Measurements from ENCODE around the gene FZD7.

The FZD7 gene

DNA sequence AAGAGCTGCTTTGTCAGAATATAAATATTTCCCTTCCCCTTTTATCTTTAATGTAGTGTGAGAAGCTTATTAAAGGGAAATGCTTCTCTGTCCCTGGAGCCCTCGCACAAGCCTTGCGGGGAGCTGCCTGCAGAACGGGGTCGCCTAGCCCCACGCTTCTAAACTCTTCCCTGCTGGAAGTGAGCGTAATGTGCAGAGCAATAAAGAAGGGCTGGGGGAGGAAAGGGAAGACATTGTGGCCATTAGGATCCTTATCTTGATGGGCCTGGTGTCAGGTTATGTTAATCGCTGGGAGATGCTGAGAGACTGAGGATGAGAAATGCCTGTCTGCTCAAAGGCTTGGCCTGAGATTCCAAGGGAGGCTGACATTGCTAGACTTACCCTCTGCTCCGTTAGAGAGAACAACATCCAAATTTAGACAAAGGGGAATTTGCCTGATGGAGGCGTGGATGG is 18.9 kb upstream of the FZD7 start:
- TF ChIP-seq, protein P1, sequence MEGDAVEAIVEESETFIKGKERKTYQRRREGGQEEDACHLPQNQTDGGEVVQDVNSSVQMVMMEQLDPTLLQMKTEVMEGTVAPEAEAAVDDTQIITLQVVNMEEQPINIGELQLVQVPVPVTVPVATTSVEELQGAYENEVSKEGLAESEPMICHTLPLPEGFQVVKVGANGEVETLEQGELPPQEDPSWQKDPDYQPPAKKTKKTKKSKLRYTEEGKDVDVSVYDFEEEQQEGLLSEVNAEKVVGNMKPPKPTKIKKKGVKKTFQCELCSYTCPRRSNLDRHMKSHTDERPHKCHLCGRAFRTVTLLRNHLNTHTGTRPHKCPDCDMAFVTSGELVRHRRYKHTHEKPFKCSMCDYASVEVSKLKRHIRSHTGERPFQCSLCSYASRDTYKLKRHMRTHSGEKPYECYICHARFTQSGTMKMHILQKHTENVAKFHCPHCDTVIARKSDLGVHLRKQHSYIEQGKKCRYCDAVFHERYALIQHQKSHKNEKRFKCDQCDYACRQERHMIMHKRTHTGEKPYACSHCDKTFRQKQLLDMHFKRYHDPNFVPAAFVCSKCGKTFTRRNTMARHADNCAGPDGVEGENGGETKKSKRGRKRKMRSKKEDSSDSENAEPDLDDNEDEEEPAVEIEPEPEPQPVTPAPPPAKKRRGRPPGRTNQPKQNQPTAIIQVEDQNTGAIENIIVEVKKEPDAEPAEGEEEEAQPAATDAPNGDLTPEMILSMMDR (IDR thresholded peaks at IDR 0.05) = no peak

GRCh38 chr2:202015471-202015870 is 18.2 kb upstream of the FZD7 start:
- TF ChIP-seq, protein P1 (IDR thresholded peaks at IDR 0.05) = no peak

GRCh38 chr2:202016579-202017227 is 17.0 kb upstream of the FZD7 start:
- TF ChIP-seq, protein P1 (IDR thresholded peaks at IDR 0.05) = no peak

- TF ChIP-seq, protein P1 (IDR thresholded peaks at IDR 0.05) = no peak
Measured at GRCh38 chr2:202017940-202018339, 15.7 kb upstream of the FZD7 start.

DNA sequence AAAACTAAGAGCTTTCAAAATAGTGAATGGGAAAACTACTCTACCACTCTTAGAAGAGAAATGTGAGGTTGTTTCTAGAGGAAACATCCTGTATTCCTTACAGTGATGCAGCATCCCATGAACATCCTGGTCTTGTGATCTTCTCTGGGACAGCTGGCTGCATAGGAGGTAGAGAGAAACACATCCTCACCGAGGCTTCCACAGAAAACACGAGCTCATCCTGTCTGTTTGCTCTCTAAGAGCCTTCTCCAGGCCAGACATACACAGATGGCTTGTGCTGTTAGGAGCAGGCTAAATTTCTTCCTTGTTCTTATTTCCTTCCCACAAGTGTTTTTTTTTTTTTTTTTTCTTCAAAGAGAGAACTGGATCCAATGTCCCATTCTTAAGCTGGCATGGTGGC is 14.7 kb upstream of the FZD7 start:
- TF ChIP-seq, protein P1 (IDR thresholded peaks at IDR 0.05) = no peak

DNA sequence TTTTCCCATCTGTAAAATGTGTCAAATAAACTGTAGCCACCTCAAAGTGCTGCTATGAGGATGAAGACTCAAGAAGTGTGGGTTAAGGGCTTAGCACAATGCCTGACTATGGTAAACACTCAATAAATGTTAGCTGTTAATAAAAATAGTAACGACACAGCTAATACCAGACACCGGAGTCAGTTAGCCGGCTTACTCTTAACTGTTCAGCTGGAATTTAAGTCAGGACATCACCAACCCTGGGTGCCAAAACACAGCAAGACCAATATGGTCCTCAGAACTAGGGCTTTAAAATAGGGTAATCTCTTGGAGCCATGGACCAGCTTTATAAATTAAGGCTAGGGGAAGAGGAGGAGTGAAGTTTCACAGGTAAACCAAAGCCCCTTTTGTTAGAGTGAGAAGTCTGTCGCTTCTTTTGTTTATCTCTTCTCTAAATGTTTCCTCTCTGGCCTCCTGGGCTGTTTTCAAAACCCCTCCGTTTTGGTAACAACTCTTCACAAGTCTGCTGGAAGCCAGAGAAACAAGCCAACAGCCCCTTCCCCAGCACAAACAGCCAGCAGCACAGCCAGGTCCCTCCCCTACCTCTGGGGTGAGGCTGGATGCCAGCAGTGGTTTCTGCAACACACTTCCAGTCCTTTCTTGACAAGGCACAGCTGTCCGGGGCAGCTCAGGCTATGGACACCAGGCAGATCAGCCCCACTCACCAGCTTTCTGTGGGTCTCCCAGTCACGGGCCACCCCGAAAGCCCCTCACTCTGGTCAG is 13.8 kb upstream of the FZD7 start:
- TF ChIP-seq, protein P1 (IDR thresholded peaks at IDR 0.05) = no peak

DNA sequence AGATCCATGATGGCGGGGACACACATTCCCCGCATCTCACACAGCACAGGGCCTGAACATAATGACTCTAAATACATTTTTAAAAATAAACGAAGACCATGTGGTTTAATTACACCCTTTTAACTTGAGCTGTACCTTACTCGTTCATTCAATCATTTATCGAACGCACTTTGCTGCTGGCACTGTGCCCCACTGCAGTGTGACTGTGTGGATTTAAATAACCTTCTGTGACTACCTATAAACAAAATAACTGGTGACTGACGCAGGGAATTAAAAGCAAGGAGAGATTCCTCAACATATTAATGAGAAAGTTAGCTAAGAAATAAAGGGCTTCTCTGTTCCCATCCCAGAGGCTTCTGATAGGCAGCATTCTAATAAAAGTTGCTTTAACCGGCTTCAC is 10.9 kb upstream of the FZD7 start:
- TF ChIP-seq, protein P1 (IDR thresholded peaks at IDR 0.05) = no peak
